Rectal smooth muscle tissue (tissue), 1 donor: ENCODE data around the gene ADARB2.
"Not testable (repeated sequence)": the region's sequence is repeated elsewhere in the genome, so short reads cannot be mapped to it uniquely, and the experiment has no call there.

Experiments
- H3K27ac ChIP-seq: one replicate; pipeline ENCODE4 v1.7.0; 2013; ENCODE audit warnings: low read depth, low read length, inconsistent platforms
- H3K27me3 ChIP-seq: one replicate; pipeline ENCODE4 v1.7.0; 2013; ENCODE audit warnings: low read length; ENCODE audit not compliant: control insufficient read depth, insufficient read depth
- H3K36me3 ChIP-seq: one replicate; pipeline ENCODE4 v1.7.0; 2013; ENCODE audit warnings: low read length; ENCODE audit not compliant: control insufficient read depth, insufficient read depth
- H3K4me1 ChIP-seq: one replicate; pipeline ENCODE4 v1.7.0; 2013; ENCODE audit warnings: low read length; ENCODE audit not compliant: control insufficient read depth, insufficient read depth
- H3K4me3 ChIP-seq: one replicate; pipeline ENCODE4 v1.7.0; 2013; ENCODE audit warnings: low read length
- H3K9ac ChIP-seq: one replicate; pipeline ENCODE4 v1.7.0; 2013; ENCODE audit warnings: low read length

Gene ADARB2

DNA sequence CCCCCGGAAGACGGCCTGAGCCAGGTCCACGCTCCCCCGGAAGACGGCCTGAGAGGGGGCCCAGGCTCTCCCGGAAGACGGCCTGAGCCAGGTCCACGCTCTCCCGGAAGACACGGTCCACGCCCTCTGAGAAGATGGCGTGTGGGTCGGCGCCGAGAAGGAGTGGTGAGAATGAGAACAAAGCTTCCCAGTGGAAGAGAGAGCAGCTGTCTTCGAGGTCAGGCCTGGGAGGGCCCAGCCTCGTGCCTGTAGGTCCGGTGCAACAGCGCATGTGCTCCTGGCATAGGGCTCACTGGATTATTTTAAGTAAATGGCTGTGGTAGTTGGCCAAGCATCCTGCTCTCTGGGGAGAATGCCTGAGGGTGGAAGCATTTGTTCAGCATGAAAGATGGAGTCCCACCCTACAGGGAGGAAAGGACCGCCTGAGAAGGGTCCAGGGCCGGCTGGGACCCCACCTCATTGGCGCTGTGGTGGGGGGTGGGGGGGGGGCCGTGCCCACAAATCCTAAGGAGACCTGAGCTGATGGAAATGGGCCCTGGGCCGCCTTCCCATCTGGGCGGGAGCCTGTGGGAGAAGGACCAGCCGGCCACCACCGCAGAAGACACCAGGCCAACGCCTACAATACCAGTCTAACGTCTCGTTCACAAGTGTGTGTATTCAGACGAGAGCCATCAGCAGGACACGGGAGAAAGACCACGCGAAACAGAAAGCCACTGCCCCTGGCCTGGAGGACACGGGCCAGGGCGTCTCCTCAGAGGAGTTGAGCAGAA, 471.1 kb downstream of the ADARB2 start:
- H3K9ac ChIP-seq: no peak overlapping the region
- H3K36me3 ChIP-seq: no peaks in the 10 kb centered on the region
- H3K27me3 ChIP-seq: no peaks in the 10 kb centered on the region
- no peak overlapping the region for H3K4me3 ChIP-seq
- no peaks in the 10 kb centered on the region for H3K4me1 ChIP-seq
- H3K27ac ChIP-seq: no peak overlapping the region

- Histone ChIP-seq H3K4me1 (no peaks in the 10 kb centered on the region), H3K4me3 (no peak overlapping the region), H3K27ac (no peak overlapping the region), H3K36me3 (no peaks in the 10 kb centered on the region), H3K27me3 (no peaks in the 10 kb centered on the region), H3K9ac (no peak overlapping the region)
These were observed 473.3 kb downstream of the ADARB2 start for GRCh38 chr10:1264001-1264400.

GRCh38 chr10:1257274-1257673, 480.1 kb downstream of the ADARB2 start:
- Histone ChIP-seq H3K27ac (no peak overlapping the region), H3K27me3 (no peaks in the 10 kb centered on the region), H3K36me3 (no peaks in the 10 kb centered on the region), H3K4me1 (no peaks in the 10 kb centered on the region), H3K4me3 (no peak overlapping the region), H3K9ac (no peak overlapping the region)

- H3K9ac ChIP-seq: no peak overlapping the region
- H3K27me3 ChIP-seq: no peaks in the 10 kb centered on the region
- no peak overlapping the region for H3K4me3 ChIP-seq
- no peak overlapping the region for H3K27ac ChIP-seq
- no peaks in the 10 kb centered on the region for H3K4me1 ChIP-seq
- no peaks in the 10 kb centered on the region for H3K36me3 ChIP-seq
These were observed 480.9 kb downstream of the ADARB2 start for GRCh38 chr10:1256432-1256725.

DNA sequence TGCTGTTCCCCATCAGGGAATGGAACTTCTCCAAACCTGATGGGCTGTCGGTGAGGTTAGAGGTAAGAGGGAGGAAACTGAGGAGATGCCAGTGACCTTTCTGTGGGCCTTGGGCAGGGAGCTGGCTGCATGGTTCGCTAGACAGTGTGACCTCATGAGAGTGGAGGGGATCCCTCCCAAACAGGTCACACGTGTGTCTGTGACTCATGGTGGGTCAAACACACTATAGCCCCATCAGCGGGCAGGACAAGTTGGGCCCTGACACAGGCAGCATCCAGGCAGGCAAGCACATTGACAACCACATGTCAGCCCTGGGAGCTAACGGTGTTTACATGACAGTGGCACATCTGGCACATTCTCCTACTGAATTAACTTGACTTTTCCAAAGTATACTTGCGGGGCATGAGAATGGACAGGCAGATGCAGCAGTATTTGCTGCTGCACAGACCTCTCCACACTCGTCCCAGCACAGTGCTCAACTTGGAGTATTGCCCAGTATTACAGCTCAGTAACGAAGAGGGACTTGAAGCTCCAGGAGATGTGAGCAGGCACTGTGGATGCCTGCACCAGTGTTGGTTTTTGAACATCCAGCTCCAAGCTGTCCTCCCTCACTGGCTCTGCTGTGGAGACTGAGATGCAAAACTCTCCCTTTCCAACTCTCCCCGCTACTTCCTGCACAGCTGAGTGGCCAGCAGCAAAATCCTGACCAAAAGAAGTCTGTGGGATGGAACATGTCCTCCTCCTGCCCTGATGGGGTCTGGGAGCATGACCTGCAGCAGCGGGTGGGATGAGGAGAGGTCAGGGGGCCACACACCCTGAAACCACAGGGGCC, 481.5 kb downstream of the ADARB2 start:
- Histone ChIP-seq H3K4me1 (no peaks in the 10 kb centered on the region), H3K36me3 (no peaks in the 10 kb centered on the region), H3K4me3 (no peak overlapping the region), H3K27me3 (no peaks in the 10 kb centered on the region), H3K27ac (no peak overlapping the region), H3K9ac (no peak overlapping the region)

GRCh38 chr10:1255118-1255517, 482.2 kb downstream of the ADARB2 start:
- Histone ChIP-seq H3K4me3 (no peak overlapping the region), H3K36me3 (no peaks in the 10 kb centered on the region), H3K27me3 (no peaks in the 10 kb centered on the region), H3K4me1 (no peaks in the 10 kb centered on the region), H3K9ac (no peak overlapping the region), H3K27ac (no peak overlapping the region)

DNA sequence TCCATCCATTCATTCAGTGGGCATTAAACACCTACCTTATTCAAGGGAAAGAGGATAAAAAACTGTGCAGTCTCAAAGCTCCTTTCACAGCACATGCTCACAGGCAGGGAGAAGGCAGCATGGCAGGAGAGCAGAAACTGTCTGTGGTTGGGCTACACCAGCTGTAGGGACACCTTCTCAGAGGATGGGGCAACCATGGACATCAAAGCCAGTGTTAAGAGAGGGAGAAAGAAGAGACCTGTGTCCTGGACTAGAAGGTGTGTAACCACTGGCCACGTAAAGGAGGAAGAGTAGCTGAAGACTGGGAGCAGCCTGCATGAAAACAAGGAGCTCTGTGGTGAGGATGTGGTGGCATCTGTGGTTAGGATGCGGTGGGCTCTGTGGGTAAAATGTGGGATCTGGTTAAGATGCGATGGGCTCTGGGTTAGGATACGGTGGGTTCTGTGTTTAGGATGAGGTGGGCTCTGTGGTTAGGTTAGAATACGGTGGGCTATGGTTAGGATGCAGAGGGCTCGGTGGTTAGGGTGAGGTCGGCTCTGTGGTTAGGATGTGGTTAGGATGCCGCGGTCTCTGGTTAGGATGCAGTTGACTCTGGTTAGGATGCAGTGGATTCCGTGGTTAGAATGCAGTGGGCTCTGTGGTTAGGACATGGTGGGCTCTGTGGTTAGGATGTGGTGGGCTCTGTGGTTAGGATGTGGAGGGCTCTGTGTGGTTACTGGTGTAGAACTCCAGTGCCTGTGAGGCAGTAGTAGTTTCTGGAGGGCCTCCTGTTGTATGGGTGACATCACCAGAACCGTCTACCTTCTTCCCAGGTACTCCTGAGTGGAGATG, 483.6 kb downstream of the ADARB2 start:
- Histone ChIP-seq H3K4me1 (no peaks in the 10 kb centered on the region), H3K4me3 (no peak overlapping the region)

GRCh38 chr10:1251769-1252168, 485.6 kb downstream of the ADARB2 start:
- Histone ChIP-seq H3K9ac (no peak overlapping the region), H3K27ac (no peak overlapping the region), H3K4me3 (no peak overlapping the region), H3K27me3 (no peaks in the 10 kb centered on the region), H3K36me3 (no peaks in the 10 kb centered on the region), H3K4me1 (no peaks in the 10 kb centered on the region)

More for the DNA sequence above, 483.6 kb downstream of the ADARB2 start:
- H3K27ac ChIP-seq: no peak overlapping the region
- no peak overlapping the region for H3K9ac ChIP-seq
- no peaks in the 10 kb centered on the region for H3K27me3 ChIP-seq
- H3K36me3 ChIP-seq: no peaks in the 10 kb centered on the region

GRCh38 chr10:1249142-1249920, 488.0 kb downstream of the ADARB2 start:
- no peak overlapping the region for H3K4me3 ChIP-seq
- H3K4me1 ChIP-seq: no peaks in the 10 kb centered on the region

GRCh38 chr10:1248262-1248630, 489.1 kb downstream of the ADARB2 start:
- not testable (repeated sequence) for H3K36me3 ChIP-seq

More at GRCh38 chr10:1249142-1249920, 488.0 kb downstream of the ADARB2 start:
- Histone ChIP-seq H3K36me3 (no peaks in the 10 kb centered on the region), H3K27ac (no peak overlapping the region), H3K27me3 (no peaks in the 10 kb centered on the region), H3K9ac (no peak overlapping the region)

GRCh38 chr10:1247598-1248261, 489.6 kb downstream of the ADARB2 start:
- H3K36me3 ChIP-seq: no peaks in the 10 kb centered on the region
- H3K27ac ChIP-seq: no peak overlapping the region
- H3K27me3 ChIP-seq: no peaks in the 10 kb centered on the region
- H3K4me3 ChIP-seq: no peak overlapping the region
- H3K9ac ChIP-seq: no peak overlapping the region
- no peaks in the 10 kb centered on the region for H3K4me1 ChIP-seq

More at GRCh38 chr10:1248262-1248630, 489.1 kb downstream of the ADARB2 start:
- not testable (repeated sequence) for H3K27ac ChIP-seq, H3K27me3 ChIP-seq, H3K9ac ChIP-seq, H3K4me1 ChIP-seq, H3K4me3 ChIP-seq
